ACC112 (cell line): ENCODE results near the gene KRTAP5-6.

ENCODE experiments used
- H2AFZ ChIP-seq: fragments of 200-600 bp; sonication (generic); one replicate; pipeline ENCODE4 v1.6.0; 2017; ENCODE audit warnings: antibody characterized with exemption, low read length; ENCODE audit not compliant: unreplicated experiment
- H3K27ac ChIP-seq: fragments of 200-600 bp; sonication (generic); 2 replicates; pipeline ENCODE4 v1.5.1; 2014; ENCODE audit warnings: low read depth, mild to moderate bottlenecking, antibody characterized with exemption, low read length, moderate library complexity
- H3K27me3 ChIP-seq: fragments of 200-600 bp; sonication (generic); 2 replicates; pipeline ENCODE4 v1.6.1; 2014; ENCODE audit warnings: mild to moderate bottlenecking, antibody characterized with exemption, low read length, moderate library complexity, mixed read lengths; ENCODE audit not compliant: insufficient read depth
- H3K36me3 ChIP-seq: fragments of 200-600 bp; sonication (generic); 2 replicates; pipeline ENCODE4 v1.6.1; 2016; ENCODE audit warnings: mild to moderate bottlenecking, antibody characterized with exemption, low read length, moderate library complexity, mixed read lengths; ENCODE audit not compliant: insufficient read depth
- H3K4me1 ChIP-seq: fragments of 200-600 bp; sonication (generic); one replicate; pipeline ENCODE4 v1.6.1; 2016; ENCODE audit warnings: low read length, mixed read lengths; ENCODE audit not compliant: insufficient read depth, unreplicated experiment, control insufficient read depth
- H3K4me3 ChIP-seq: fragments of 200-600 bp; sonication (generic); 2 replicates; pipeline ENCODE4 v1.5.1; 2014; ENCODE audit warnings: mild to moderate bottlenecking, low read depth, low read length
- H3K79me2 ChIP-seq: fragments of 200-600 bp; sonication (generic); one replicate; pipeline ENCODE4 v1.6.0; 2016; ENCODE audit warnings: low read length; ENCODE audit not compliant: control insufficient read depth, unreplicated experiment, insufficient read depth

Gene KRTAP5-6

DNA sequence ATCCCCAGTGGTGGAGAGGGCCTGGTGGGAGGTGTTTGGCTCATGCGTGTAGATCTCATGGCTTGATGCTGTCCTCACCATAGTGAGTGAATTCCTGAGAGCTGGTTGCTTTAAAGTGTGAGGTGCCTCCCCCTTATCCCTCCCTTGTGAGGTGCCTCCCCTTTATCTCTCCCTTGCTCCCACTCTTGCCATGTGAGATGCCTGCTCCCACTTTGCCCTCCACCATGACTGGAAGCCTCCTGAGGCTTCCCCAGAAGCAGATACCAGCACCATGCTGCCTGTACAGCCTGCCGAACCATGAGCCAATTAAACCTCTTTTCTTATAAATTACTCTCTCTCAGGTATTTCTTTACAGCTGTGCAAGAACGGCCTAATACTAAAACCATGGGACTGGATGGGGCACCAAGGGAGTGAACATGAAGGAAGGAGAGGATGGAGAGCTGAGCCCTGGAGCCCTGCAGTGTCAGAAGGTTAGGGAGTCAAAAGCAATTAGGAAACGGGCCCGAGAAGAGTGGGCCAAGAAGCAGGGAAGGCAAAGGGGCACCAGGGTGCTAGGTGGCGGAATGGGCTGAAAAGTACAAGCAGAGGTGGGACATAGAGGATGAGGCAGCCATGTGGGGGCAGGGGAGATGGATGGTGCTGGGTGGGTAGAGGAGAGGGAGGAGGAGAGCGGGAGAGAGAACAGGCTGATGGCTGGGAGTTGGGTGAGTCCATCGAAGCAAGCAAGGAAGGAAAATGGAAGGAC lies 44.0 kb downstream of the KRTAP5-6 start:
- H3K4me3 ChIP-seq: no peak overlapping the region
- H3K27ac ChIP-seq: no peak overlapping the region
- H2AFZ ChIP-seq: no peak overlapping the region
- no peaks in the 10 kb centered on the region for H3K79me2 ChIP-seq
- H3K27me3 ChIP-seq: peaks cover 23% of the 10 kb centered on the region; the same call in 1 of the 2 replicates
- H3K4me1 ChIP-seq: no peaks in the 10 kb centered on the region
- H3K36me3 ChIP-seq: no peaks in the 10 kb centered on the region

DNA sequence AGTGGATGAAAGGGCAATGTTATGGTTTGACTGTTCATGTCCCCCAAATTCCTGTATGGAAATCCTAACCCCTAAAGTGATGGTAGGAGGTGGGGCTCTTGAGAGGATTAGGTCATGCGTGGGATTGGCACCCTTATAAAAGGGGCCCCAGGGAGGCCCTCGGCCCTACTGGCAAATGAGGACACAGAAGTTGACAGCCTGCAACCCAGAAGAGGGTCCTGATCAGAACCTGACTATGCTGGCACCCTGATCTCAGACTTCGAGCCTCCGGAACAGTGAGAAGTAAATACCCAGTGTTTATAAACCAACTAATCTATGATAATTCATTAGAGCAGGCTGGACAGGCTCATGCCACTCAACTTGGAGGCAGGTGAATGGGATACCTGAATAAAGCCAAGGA lies 44.7 kb downstream of the KRTAP5-6 start:
- H2AFZ ChIP-seq: no peak overlapping the region

DNA sequence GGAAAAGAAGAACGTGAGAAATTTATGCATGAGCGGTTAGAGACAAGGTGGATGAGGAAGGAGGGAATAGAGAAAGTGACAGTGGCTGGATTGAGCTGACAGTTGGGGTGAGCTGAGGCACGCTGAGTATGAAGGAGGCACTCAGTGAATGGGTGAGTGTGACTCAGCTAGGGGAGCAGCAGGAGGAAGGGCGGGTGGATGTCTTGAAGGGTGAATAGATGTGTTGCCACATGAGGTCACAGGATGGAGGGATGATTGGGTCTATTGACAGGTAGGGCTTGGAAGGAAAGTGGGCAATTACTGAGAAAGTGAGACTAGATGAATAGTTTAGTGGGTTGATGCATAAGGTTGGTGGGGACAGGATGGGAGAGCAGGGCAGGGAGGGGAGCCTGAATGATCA lies 45.4 kb downstream of the KRTAP5-6 start:
- no peak overlapping the region for H3K27ac ChIP-seq
- H3K4me1 ChIP-seq: no peaks in the 10 kb centered on the region
- H2AFZ ChIP-seq: no peak overlapping the region
- no peaks in the 10 kb centered on the region for H3K36me3 ChIP-seq
- no peaks in the 10 kb centered on the region for H3K79me2 ChIP-seq
- no peak overlapping the region for H3K4me3 ChIP-seq
- peaks cover 10% of the 10 kb centered on the region; the same call in 1 of the 2 replicates for H3K27me3 ChIP-seq

More for the DNA sequence above, 44.7 kb downstream of the KRTAP5-6 start:
- H3K27ac ChIP-seq: no peak overlapping the region
- peaks cover 15% of the 10 kb centered on the region; the same call in 1 of the 2 replicates for H3K27me3 ChIP-seq
- no peak overlapping the region for H3K4me3 ChIP-seq
- no peaks in the 10 kb centered on the region for H3K79me2 ChIP-seq
- no peaks in the 10 kb centered on the region for H3K4me1 ChIP-seq
- no peaks in the 10 kb centered on the region for H3K36me3 ChIP-seq

DNA sequence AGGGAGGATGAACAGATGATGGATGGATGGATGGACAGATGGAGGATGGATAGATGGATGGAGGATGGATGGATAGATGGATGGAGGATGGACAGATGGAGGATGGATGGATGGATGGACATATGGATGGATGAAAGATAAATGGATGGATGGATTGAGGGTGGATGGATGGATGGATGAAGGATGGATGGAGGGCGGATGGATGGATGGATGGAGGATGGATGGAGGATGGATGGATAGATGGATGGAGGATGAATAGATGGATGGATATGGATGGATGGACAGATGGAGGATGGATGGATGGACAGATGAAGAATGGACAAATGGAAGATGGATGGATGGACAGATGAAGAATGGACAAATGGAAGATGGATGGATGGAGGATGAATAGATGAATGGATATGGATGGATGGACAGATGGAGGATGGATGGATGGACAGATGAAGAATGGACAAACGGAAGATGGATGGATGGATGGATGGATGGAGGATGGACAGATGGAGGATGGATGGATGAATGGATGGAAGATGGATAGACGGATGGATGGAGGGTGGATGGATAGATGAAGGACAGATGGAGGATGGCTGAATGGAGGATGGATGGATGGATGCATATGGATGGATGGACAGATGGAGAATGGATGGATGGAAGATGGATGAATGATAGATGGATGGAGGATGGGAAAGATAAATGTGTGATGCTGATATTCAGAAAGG lies 46.0 kb downstream of the KRTAP5-6 start:
- no peak overlapping the region for H2AFZ ChIP-seq
- H3K36me3 ChIP-seq: no peaks in the 10 kb centered on the region
- H3K4me1 ChIP-seq: no peaks in the 10 kb centered on the region
- H3K79me2 ChIP-seq: no peaks in the 10 kb centered on the region
- no peak overlapping the region for H3K27ac ChIP-seq
- H3K27me3 ChIP-seq: peaks cover 6% of the 10 kb centered on the region; the same call in 1 of the 2 replicates
- H3K4me3 ChIP-seq: no peak overlapping the region

DNA sequence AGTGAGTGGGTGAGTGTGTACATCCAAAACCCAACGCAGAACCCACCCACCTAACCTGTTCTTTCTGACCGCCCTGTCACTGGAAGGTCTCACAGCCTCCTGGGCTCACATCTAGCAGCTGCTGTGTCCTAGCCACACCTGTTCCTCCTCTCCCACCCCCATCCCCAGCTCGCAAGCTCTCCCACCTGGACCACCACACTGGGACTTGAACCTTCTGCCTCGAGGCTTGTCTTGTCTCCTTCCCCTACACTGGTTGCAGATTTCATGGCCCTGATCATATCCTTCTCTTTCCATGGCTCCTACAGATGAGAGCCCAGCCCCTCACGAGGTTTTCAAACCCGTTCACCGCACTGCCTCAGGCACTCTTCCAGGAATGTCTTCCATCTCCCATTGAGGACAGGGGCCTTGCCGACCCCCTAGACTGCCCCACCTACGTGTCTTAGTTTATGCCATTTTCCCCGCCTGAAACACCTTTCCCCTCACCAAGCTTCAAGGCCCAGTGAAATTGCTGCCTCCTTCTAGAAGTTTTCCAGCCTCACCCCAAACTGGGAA lies 46.7 kb downstream of the KRTAP5-6 start:
- Histone ChIP-seq H3K27me3 (no peaks in the 10 kb centered on the region), H3K4me3 (no peak overlapping the region), H3K79me2 (no peaks in the 10 kb centered on the region), H3K4me1 (no peaks in the 10 kb centered on the region), H2AFZ (no peak overlapping the region), H3K36me3 (no peaks in the 10 kb centered on the region), H3K27ac (no peak overlapping the region)

DNA sequence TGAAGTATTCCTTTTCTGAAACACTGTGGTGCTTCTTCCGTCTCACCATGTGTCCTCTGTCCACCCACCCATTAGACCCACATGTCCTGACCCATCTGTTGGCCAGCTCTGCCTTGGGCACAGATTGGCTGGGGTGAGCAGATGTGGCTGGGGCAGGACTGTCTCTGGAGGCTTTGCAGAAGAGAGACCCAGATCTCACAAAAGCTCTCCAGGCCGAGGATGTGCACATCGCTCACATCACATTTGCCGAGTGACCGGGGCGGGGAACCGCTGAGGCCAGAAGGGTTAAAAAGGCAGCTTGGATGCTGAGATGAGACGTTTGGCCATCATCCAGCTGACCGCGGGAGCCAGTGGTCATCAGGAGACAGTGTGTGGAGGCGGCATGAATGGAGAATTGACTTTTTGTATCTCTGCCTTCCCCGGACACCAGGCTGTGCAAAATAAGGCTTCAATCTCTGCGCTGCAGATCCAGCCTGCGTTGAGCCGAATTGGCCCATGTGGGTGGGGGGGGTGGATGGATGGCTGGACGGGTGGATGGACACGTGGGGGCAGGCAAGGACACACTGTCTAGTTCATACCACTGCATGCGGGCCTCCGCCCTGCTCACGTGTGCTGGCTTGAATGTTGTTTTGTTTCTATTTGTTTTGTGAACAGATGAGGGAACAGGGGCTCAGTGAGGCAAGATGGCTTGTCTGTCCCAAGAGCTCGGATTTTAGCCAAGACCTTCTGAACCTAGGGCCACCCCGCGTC lies 47.3 kb downstream of the KRTAP5-6 start:
- peaks cover 1% of the 10 kb centered on the region for H3K4me1 ChIP-seq

DNA sequence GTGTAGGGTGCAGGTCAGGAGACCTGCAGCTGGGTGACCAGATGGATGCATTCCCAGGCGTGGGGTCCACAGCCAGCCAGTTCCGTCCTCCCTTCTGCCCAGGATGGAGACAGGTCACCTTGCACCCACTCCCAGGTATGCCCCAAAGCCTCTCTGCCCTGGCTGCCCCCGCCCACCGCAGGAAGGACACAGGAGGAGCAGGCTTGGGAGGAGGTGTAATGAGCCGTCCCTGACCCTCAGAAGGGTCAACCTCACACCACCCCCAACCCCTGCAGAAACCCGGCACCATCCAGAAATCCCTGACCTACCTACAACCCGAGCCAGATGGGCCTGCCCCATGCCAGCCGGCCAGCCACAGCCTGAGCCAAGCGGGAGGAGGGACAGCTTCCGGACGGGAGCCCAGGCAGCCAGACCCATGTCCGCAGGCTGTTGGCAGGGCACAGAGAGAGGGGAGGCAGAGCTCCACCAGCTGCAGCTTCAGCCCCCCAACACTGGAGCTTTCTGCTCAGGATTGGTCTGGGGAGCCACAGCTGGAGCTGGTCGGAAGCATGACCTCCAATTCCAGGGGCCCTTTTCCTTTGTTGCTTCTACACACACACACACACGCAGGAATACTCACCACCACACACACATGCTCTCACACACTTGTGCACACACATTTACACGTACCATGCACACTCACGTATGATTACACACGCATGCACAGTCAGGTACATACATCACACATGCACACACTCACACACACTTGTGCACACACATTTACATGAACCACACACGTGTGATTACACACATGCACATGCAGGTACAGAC lies 48.1 kb downstream of the KRTAP5-6 start:
- no peak overlapping the region for H3K27ac ChIP-seq
- H3K4me1 ChIP-seq: peaks cover 7% of the 10 kb centered on the region
- no peaks in the 10 kb centered on the region for H3K27me3 ChIP-seq
- no peak overlapping the region for H3K4me3 ChIP-seq
- H3K79me2 ChIP-seq: no peaks in the 10 kb centered on the region
- no peaks in the 10 kb centered on the region for H3K36me3 ChIP-seq
- H2AFZ ChIP-seq: no peak overlapping the region

More for the DNA sequence above, 47.3 kb downstream of the KRTAP5-6 start:
- no peak overlapping the region for H3K27ac ChIP-seq
- H2AFZ ChIP-seq: no peak overlapping the region
- H3K36me3 ChIP-seq: no peaks in the 10 kb centered on the region
- no peaks in the 10 kb centered on the region for H3K27me3 ChIP-seq
- no peaks in the 10 kb centered on the region for H3K79me2 ChIP-seq
- no peak overlapping the region for H3K4me3 ChIP-seq

DNA sequence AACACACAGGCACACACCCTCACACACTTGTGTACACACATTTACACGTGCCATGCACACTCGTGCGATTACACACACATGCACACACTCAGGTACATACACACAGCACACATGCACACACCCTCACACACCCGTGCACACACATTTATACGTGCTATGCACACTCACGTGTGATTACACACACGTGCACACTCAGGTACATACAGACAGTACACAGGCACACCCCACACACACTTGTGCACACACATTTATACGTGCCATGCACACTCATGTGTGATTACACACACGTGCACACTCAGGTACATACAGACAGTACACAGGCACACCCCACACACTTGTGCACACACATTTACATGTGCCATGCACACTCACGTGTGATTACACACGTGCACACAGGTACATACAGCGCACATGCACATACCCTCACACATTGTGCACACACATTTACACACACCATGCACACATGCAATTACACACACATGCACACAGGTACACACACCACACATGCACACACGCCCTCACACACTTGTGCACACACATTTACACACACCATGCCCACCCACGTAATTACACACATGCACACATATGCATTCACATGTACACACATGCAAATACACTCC lies 48.8 kb downstream of the KRTAP5-6 start:
- Histone ChIP-seq H2AFZ (no peak overlapping the region), H3K27me3 (no peaks in the 10 kb centered on the region), H3K4me3 (no peak overlapping the region), H3K4me1 (peaks cover 14% of the 10 kb centered on the region), H3K36me3 (no peaks in the 10 kb centered on the region), H3K27ac (no peak overlapping the region), H3K79me2 (no peaks in the 10 kb centered on the region)

DNA sequence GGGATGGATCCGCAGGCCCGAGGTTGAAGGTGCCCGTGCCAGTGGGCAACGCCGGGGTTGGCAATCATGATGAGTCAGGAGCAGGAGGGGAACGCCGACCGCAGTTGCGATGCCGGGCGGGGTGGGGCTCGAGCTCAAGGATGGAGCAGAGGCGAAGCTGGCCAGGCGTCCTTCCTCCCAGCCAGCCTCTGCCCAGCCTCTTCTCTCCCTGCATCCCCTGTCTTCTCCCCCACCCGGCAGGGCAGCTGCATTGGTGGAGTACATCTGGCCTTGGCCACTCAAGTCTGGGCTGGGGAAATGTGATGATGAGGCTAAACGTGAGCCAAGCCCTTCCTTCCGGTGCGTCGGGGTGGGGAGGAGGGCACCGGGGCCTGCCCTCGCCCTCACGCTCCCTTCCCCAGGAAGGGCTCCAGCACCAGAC lies 49.5 kb downstream of the KRTAP5-6 start:
- H3K27me3 ChIP-seq: no peaks in the 10 kb centered on the region
- H3K4me1 ChIP-seq: peaks cover 21% of the 10 kb centered on the region

More for the DNA sequence above, 49.5 kb downstream of the KRTAP5-6 start:
- Histone ChIP-seq H2AFZ (no peak overlapping the region), H3K27ac (no peak overlapping the region), H3K36me3 (no peaks in the 10 kb centered on the region), H3K79me2 (no peaks in the 10 kb centered on the region), H3K4me3 (no peak overlapping the region)
